PC-9 (cell line): ENCODE results near the gene SMIM5.

ENCODE experiments used
- CTCF ChIP-seq: fragments of 200-600 bp; sonication (generic); conservative IDR thresholded peaks from 2 replicates; pipeline ENCODE4 v1.6.1; 2017; ENCODE audit warnings: mixed run types, antibody characterized with exemption, mild to moderate bottlenecking, moderate library complexity
- EZH2 ChIP-seq: fragments of 200-600 bp; sonication (generic); IDR thresholded peaks from 2 replicates; pipeline ENCODE4 v1.8.0; 2017; ENCODE audit warnings: antibody characterized with exemption, low read depth

- TF ChIP-seq CTCF: no peak
- no peak for TF ChIP-seq EZH2
Observed at GRCh38 chr17:75637143-75637538, 3.9 kb downstream of the SMIM5 start.
